ENCODE data around the gene TMBIM6. TPM values are rescaled to one million over a fixed set of nuclear protein-coding genes. Genes with fewer than 3 reads are reported as not detected.

The TMBIM6 gene, protein sequence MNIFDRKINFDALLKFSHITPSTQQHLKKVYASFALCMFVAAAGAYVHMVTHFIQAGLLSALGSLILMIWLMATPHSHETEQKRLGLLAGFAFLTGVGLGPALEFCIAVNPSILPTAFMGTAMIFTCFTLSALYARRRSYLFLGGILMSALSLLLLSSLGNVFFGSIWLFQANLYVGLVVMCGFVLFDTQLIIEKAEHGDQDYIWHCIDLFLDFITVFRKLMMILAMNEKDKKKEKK
- total RNA-seq (534 and 591 TPM in 2 replicates), polyA plus RNA-seq (743 and 805 TPM in 2 replicates)

- Histone ChIP-seq H3K9me3 (ENCODE audit: low read depth) (no peaks in the 10 kb centered on the region), H3K79me2 (peaks cover 43% of the 10 kb centered on the region), H3K27ac (peak within 1 kb of the TSS; percentile 97), H3K4me2 (peak within 1 kb of the TSS; percentile 78), H3K4me3 (peak within 1 kb of the TSS; percentile 38), H4K20me1 (ENCODE audit: insufficient read depth, poor library complexity, severe bottlenecking) (peaks cover 44% of the 10 kb centered on the region), H3K36me3 (replicated peaks; ENCODE audit: insufficient read depth, low read depth) (no peaks in the 10 kb centered on the region), H2AFZ (peak within 1 kb of the TSS; percentile 53), H3K4me1 (ENCODE audit: insufficient read depth) (peaks cover 18% of the 10 kb centered on the region), H3K27me3 (no peaks in the 10 kb centered on the region), H3K9me2 (replicated peaks; ENCODE audit: insufficient read depth) (no peaks in the 10 kb centered on the region)
- WGBS (ENCODE audit: low lambda C conversion rate, missing lambda C conversion rate), result 5% methylated on average over 46 of the region's 50 CpGs
- TF ChIP-seq EZH2 (IDR thresholded peaks at IDR 0.05; ENCODE audit: borderline replicate concordance), result no peak
- TF ChIP-seq, protein P1, sequence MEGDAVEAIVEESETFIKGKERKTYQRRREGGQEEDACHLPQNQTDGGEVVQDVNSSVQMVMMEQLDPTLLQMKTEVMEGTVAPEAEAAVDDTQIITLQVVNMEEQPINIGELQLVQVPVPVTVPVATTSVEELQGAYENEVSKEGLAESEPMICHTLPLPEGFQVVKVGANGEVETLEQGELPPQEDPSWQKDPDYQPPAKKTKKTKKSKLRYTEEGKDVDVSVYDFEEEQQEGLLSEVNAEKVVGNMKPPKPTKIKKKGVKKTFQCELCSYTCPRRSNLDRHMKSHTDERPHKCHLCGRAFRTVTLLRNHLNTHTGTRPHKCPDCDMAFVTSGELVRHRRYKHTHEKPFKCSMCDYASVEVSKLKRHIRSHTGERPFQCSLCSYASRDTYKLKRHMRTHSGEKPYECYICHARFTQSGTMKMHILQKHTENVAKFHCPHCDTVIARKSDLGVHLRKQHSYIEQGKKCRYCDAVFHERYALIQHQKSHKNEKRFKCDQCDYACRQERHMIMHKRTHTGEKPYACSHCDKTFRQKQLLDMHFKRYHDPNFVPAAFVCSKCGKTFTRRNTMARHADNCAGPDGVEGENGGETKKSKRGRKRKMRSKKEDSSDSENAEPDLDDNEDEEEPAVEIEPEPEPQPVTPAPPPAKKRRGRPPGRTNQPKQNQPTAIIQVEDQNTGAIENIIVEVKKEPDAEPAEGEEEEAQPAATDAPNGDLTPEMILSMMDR (IDR thresholded peaks at IDR 0.05; ENCODE audit: poor library complexity), result peak; percentile 96
- peak; percentile 100 for DNase-seq (ENCODE audit: low spot score)
Observed at GRCh38 chr12:49740930-49741881, at the start of gene TMBIM6. Gene TMBIM6 (plus strand): TSS chr12:49741557. CDS start chr12:49752494, 10,937 bp downstream.

DNA sequence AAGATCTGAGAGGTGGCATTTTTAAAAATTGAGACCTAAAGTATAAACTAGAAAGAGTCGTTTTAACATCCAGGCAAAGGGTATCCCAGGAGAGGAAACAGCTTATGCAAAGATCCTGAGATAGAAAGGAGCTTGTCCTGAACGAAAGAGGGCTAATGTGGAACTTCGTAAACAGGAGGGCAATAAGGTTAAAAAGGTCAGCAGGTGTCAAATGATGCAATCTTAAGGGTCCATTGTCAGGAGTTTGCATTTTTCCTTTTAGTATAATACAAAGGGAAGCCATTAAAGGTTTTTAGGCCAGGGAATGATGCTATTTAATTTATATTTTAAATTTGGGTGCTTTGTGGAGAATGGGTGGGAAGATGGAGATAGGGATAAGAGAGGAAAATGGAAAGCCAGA lies 48.5 kb upstream of the TMBIM6 start:
- Histone ChIP-seq H3K9me2 (replicated peaks; ENCODE audit: insufficient read depth) (no peaks in the 10 kb centered on the region), H3K4me2 (no peak overlapping the region), H3K4me1 (ENCODE audit: insufficient read depth) (no peaks in the 10 kb centered on the region), H3K4me3 (no peak overlapping the region), H3K36me3 (replicated peaks; ENCODE audit: insufficient read depth, low read depth) (no peaks in the 10 kb centered on the region), H3K9me3 (ENCODE audit: low read depth) (no peaks in the 10 kb centered on the region), H2AFZ (no peak overlapping the region), H3K27me3 (no peaks in the 10 kb centered on the region), H3K79me2 (peaks cover 4% of the 10 kb centered on the region), H4K20me1 (ENCODE audit: insufficient read depth, poor library complexity, severe bottlenecking) (no peaks in the 10 kb centered on the region), H3K27ac (no peak overlapping the region)
- WGBS (ENCODE audit: low lambda C conversion rate, missing lambda C conversion rate), result 57% methylated on average over 3 of the region's 3 CpGs
- DNase-seq (ENCODE audit: low spot score), result no peak
- TF ChIP-seq EZH2 (IDR thresholded peaks at IDR 0.05; ENCODE audit: borderline replicate concordance) (no peak), EZH2phosphoT487 (IDR thresholded peaks at IDR 0.05; ENCODE audit: low read depth, severe bottlenecking, unreplicated experiment) (no peak)

- Histone ChIP-seq H3K4me2 (no peak overlapping the region), H4K20me1 (ENCODE audit: insufficient read depth, poor library complexity, severe bottlenecking) (no peaks in the 10 kb centered on the region), H3K9me2 (replicated peaks; ENCODE audit: insufficient read depth) (no peaks in the 10 kb centered on the region), H3K27ac (no peak overlapping the region), H3K36me3 (replicated peaks; ENCODE audit: insufficient read depth, low read depth) (no peaks in the 10 kb centered on the region), H3K4me1 (ENCODE audit: insufficient read depth) (peaks cover 2% of the 10 kb centered on the region), H3K4me3 (no peak overlapping the region), H3K79me2 (peaks cover 4% of the 10 kb centered on the region), H2AFZ (no peak overlapping the region), H3K9me3 (ENCODE audit: low read depth) (no peaks in the 10 kb centered on the region), H3K27me3 (no peaks in the 10 kb centered on the region)
- no peak for DNase-seq (ENCODE audit: low spot score)
- TF ChIP-seq, protein P1 (IDR thresholded peaks at IDR 0.05; ENCODE audit: poor library complexity), result no peak
- TF ChIP-seq EZH2phosphoT487 (IDR thresholded peaks at IDR 0.05; ENCODE audit: low read depth, severe bottlenecking, unreplicated experiment) (no peak), EZH2 (IDR thresholded peaks at IDR 0.05; ENCODE audit: borderline replicate concordance) (no peak)
- WGBS (ENCODE audit: low lambda C conversion rate, missing lambda C conversion rate), result 93% methylated on average over 8 of the region's 8 CpGs
Observed at GRCh38 chr12:49693931-49694444, 47.4 kb upstream of the TMBIM6 start.

GRCh38 chr12:49696723-49697122 lies 44.6 kb upstream of the TMBIM6 start:
- no peak overlapping the region for H3K27ac ChIP-seq
- no peaks in the 10 kb centered on the region for H3K9me2 ChIP-seq (replicated peaks; ENCODE audit: insufficient read depth)
- H3K36me3 ChIP-seq (replicated peaks; ENCODE audit: insufficient read depth, low read depth), result no peaks in the 10 kb centered on the region
- H3K4me1 ChIP-seq (ENCODE audit: insufficient read depth), result peaks cover 4% of the 10 kb centered on the region
- H4K20me1 ChIP-seq (ENCODE audit: insufficient read depth, poor library complexity, severe bottlenecking), result no peaks in the 10 kb centered on the region
- no peak for DNase-seq (ENCODE audit: low spot score)
- no peak overlapping the region for H3K4me3 ChIP-seq
- H2AFZ ChIP-seq, result no peak overlapping the region
- no peak overlapping the region for H3K4me2 ChIP-seq
- no peaks in the 10 kb centered on the region for H3K27me3 ChIP-seq
- H3K9me3 ChIP-seq (ENCODE audit: low read depth), result no peaks in the 10 kb centered on the region
- TF ChIP-seq EZH2 (IDR thresholded peaks at IDR 0.05; ENCODE audit: borderline replicate concordance), result no peak
- TF ChIP-seq, protein P1 (IDR thresholded peaks at IDR 0.05; ENCODE audit: poor library complexity), result no peak
- TF ChIP-seq EZH2phosphoT487 (IDR thresholded peaks at IDR 0.05; ENCODE audit: low read depth, severe bottlenecking, unreplicated experiment), result no peak
- peaks cover 5% of the 10 kb centered on the region for H3K79me2 ChIP-seq
